GF-D8 (cell line): ENCODE measurements around the gene UVRAG.

Experiments
- DNase-seq: peaks from one replicate; lab custom pipeline; 2025; lab: John Stamatoyannopoulos, UW

UVRAG gene

GRCh38 chr11:75809991-75810390, 5.0 kb upstream of the UVRAG start:
- DNase-seq: peak; percentile 43

GRCh38 chr11:75810637-75811390, 4.2 kb upstream of the UVRAG start:
- peak; percentile 12 for DNase-seq

- DNase-seq: no peak
These were observed 3.5 kb upstream of the UVRAG start for GRCh38 chr11:75811485-75811884.

GRCh38 chr11:75812542-75813040, 2.4 kb upstream of the UVRAG start:
- no peak for DNase-seq

DNA sequence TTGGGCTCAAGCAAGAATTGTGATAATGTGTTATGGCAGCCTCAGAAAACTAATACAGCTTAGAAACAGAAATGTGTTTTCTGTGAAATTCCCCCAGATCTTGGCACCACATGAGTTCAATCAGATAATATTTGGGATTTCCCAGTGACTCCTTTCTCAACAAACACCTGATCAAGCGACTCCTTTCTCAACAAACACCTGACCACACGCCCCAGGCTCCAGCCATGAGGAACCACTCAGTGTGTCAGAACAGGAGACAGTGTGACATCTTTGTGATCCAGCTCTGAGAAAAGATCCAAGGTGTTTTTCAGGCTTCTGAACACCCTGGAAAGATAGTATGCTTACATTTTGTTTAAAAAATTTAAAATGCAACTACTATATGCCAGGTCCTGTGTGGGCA, 1.9 kb upstream of the UVRAG start:
- DNase-seq: no peak

DNA sequence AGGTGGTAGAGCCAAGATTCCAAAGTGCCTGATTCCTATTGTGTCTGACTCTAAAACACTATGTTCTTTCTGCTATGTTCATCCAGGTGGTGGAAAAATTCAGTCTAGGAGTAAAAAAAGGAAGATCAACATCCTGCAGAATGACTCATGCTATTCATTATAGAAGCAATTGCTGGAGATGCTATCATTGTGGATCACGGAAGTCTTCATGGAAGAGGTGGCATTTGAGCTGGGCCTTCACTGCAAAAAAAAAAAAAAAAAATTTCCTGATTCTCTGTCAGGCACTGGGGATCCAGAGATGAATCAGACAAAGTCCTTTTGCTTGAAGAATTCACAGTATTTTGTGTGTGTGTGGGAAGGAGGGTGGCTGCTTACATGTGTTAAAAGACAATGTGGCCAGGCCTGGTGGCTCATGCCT, 1.4 kb upstream of the UVRAG start:
- no peak for DNase-seq

GRCh38 chr11:75814363-75814676, 690 bp upstream of the UVRAG start:
- DNase-seq: no peak

DNA sequence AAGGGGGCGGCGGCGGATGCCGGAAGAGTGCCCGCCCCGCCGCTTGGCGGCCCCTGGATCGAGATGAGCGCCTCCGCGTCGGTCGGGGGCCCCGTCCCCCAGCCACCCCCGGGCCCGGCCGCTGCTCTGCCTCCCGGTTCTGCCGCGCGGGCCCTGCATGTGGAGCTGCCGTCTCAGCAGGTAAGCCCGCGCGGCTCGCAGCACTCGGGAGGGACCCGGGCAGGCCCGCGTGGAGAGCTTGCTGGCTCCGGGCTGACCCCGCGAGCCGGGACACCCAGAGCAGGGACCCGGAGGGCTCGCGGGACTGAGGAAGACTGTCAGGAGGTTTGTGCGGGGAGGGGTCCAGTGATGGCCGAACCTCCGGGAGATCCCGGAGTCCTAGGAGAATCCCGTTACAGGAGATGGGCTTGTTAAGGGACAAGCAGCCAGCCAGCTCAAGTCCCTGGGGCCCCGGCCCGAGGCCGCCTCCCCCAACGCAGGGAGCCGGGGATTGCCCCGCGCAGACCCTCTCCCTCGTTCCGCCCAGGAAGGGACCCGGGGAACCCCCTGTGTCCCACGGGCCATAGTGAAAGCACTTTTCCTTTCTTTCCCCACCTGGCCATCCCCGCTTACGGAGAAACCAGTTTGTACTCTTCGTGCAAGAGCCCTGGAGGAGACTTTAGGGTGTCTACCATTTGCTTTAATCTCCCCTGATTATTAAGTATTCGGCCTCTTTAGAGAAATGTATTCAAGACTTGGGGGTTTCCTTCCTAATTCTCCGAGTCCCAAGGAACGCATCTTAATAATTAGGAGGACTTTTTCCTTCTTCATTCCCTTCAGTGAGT, 547 bp downstream of the UVRAG start:
- DNase-seq: no peak

GRCh38 chr11:75816561-75817239, 1.7 kb downstream of the UVRAG start:
- peak; percentile 43 for DNase-seq

DNA sequence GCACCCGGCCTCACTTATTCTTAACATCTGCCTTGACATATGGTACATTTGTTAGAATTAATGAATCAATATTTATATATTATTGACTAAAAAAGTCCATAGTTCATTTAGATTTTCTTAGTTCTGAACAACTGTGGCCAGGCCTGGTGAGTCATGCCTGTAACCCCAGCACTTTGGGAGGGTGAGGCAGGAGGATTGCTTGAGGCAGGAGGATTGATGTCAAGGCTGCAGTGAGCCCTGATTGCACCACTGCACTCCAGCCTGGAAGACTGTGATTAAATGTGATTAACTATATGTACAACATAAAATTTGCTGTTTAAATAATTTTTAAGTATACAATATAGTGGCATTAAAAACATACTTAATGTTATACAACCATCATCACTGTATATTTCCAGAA, 5.6 kb downstream of the UVRAG start:
- no peak for DNase-seq

DNA sequence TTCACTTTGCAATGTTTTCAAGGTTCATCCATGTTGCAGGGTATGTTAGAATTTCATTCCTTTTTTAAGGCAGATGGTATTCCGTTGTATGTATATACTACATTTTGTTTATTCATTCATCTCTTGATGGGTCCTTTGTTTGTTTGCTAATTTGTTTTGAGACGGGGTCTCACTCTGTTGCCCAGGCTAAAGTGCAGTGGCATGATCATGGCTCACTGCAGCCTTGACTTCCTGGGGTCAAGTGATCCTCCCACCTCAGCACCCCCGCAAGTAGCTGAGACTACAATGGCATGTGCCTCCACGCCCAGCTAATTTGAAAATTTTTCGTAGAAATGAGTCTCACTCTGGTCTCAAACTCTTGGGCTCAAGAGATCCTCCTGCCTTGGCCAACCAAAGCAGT, 6.2 kb downstream of the UVRAG start:
- no peak for DNase-seq

DNA sequence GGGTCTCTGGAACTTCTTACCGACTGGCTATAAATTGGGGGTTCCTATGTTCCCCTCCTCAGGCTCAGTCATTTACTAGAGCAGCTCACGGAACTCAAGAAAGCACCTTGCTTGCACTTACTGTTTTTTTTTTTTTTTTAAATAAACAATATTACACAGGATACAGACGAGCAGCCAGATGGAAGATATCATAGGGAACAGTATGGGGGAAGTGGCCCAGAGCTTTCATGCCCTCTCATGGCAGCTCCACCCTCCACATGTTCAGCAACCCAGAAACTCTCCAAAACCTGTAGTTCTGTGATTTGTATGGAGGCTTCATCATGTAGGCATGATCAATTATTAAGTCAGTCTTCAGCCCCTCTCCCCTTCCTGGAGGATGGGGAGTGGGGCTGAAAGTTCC, 7.5 kb downstream of the UVRAG start:
- DNase-seq: no peak

DNA sequence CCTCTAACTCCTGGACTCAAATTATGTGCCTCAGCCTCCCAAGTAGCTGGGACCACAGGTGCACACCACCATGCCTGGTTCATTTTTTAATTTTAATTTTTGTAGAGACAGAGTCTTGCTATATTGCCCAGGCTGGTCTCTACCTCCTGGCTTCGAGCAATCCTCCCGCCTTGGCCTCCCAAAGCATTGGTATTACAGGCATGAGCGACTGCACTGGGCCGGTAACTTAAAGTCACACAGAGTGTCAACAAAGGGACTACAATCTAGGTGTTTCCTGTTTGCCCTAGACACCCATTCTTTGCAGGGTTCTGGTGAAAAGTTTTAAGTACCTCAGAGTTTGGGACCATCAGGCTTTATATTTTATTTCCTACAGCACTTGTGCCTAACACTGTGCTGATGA, 8.4 kb downstream of the UVRAG start:
- no peak for DNase-seq

GRCh38 chr11:75823946-75824345, 8.9 kb downstream of the UVRAG start:
- no peak for DNase-seq

DNA sequence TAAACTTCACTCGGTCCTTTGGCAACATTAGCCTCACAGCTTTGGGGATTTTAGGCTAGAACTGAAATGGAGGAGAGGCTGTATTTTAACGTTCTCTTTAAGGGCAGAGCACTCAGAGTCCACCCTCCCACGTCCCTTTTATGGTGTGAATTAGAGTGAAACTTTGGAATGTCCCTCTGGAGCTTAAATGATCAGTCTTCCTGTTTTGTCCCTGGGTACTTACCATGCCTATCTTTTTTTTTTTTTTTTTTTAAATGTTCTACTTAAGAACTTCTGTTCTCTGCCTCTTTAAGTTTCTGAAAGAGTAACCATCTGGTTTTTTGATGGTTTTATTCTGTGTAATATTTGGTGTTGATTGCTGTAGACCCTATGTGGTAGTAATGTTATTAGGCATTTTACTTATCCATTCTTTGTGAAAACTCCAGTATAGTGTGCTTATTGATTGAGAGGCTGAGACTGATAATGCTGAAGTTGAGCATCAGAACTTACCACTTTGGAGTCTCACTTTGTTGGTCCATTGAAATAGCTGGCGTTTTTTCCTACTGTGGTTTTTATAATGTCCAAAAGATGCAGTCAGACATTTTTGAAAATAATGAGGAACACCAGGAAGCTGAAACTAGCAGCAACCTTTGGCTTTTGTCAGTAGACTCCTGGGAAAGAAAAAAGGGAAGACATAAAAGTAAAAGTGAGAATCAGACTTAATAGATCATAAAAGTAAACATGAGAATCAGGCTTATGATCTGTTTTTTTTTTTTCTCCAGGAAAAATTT, 11.6 kb downstream of the UVRAG start:
- DNase-seq: no peak

GRCh38 chr11:75827562-75827961, 12.6 kb downstream of the UVRAG start:
- no peak for DNase-seq

- DNase-seq: no peak
These were observed 17.0 kb downstream of the UVRAG start for GRCh38 chr11:75831915-75832502.

DNA sequence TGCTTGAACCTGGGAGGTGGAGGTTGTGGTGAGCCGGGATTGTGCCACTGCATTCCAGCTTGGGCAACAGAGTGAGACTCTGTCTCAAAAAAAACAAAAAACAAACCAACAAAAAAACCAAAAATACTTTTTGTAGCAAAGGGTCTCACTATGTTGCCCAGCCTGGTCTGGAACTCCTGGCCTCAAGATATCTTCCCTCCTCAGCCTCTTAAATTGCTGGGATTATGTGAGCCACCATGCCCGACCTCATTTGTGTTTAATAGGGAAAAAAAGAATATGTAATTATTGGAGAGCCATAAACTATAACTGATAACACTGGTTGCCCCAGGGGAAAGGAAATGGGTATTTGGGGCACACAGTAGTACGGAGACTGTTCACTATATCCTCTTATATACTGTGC, 19.7 kb downstream of the UVRAG start:
- DNase-seq: no peak

GRCh38 chr11:75836417-75836816, 21.4 kb downstream of the UVRAG start:
- DNase-seq: no peak

- no peak for DNase-seq
These were observed 24.8 kb downstream of the UVRAG start for GRCh38 chr11:75839851-75840250.

DNA sequence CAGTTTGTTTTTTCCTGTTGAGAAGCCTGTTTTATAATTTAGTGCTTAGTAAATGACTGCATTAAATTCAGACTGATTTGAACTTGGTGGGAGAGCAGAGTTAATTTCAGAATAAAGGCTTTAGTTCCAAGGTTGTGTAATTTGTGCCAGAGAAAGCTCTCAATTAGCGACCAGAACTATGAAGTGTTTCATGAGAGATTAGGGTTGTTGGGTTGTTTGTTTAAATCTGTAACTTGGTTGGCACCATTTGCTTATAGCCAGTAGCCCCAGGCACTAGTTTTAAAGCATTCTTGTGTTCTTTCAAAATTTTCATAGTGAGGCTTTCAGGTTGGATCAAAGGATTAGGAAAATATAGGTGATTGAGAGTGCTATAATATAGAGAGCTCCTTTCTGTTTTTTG, 25.5 kb downstream of the UVRAG start:
- no peak for DNase-seq

DNA sequence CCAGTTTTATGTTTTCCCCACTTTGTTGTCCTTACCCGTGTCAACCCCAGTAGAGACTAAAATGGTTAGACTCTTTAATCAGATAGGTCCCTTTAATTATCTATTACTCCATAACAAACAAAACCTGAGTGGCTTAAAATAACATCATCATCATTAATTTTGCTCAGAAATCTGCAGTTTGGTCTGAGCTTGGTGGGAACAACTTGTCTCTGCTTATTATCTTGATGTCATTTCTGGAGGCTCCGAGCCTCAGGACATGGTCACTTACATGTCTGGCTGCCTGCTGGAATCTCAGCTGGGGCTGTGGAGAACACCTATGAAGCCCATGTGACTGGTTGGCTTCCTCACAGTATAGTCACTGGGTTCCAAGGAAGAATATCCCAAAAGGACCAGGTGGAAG, 26.7 kb downstream of the UVRAG start:
- no peak for DNase-seq
